DMS79 (cell line): ENCODE results near the gene CES3.
A peak's percentile ranks its signal among the peaks of the same experiment; 100 is the strongest.

Experiments
- DNase-seq: peaks from one replicate; lab custom pipeline; 2025; lab: John Stamatoyannopoulos, UW

Gene CES3

GRCh38 chr16:66961065-66961744 is at the start of gene CES3:
CES3 (plus strand) TSS chr16:66961266; CDS start chr16:66961308, 42 bp downstream.
- DNase-seq: no peak

DNA sequence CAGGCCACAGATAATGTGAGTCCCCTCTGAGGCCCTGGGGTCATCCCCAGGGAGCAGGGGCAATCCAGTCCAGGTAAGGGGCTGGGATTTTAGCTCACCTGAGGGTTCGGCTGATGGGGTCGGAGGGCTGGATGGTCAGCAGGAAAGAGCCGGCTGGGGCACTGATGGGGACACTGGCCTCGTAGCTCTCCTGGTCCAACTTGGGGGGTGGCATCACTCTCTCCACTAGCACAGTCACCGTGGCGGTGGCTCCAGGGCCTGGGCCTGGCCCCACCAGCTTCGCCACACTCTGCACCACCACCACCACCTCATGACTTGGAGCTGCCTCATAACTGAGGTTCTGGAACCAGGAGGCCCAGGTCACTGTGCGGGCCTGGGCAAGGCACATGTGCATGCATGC is 49.3 kb upstream of the CES3 start:
- no peak for DNase-seq

- DNase-seq: no peak
These were observed 48.0 kb upstream of the CES3 start for GRCh38 chr16:66913081-66913480.

GRCh38 chr16:66913711-66914110 is 47.4 kb upstream of the CES3 start:
- DNase-seq: no peak

- no peak for DNase-seq
These were observed 46.5 kb upstream of the CES3 start for GRCh38 chr16:66914541-66914940.

- DNase-seq: no peak
These were observed 46.0 kb upstream of the CES3 start for GRCh38 chr16:66915041-66915440.

GRCh38 chr16:66916518-66916917 is 44.5 kb upstream of the CES3 start:
- DNase-seq: no peak

DNA sequence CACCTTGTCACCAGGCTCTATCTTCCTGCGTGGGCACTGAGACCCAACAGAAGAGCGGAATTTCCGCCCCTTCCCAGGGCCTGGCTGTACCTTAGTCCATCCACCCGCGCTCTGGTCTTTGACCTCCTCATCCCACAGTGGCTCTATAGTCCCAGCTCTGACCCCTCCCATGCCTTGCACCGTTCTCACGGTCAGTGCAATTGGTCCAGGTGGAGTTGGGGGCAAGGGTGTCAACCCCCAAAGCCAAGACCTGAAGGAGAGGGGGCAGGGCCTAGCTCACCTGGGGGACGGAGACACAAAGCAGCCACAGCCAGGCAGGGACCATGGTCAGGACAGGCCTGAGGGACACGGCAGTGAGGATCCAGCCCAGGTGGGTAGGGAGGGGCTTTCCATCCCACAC is 43.3 kb upstream of the CES3 start:
- no peak for DNase-seq

DNA sequence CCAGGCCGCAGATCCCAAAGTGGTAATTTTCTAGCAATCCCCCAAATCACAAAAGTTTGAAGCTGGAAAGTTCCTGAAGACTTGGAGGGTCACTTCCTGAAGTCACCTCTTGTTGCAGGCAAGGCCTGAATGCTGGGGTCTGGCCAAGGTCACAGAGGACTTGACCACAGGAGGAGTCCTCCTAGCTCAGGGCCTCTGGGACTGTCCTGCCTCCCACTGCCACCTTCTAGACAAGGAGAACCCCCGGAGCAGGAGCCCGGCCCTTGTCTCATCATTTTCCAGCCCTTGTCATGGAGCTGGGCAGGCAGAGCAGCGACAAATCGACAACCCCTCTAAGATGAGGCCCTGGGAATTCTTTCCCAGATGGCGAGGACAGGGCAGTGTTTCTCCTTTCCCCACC is 42.7 kb upstream of the CES3 start:
- DNase-seq: no peak

DNA sequence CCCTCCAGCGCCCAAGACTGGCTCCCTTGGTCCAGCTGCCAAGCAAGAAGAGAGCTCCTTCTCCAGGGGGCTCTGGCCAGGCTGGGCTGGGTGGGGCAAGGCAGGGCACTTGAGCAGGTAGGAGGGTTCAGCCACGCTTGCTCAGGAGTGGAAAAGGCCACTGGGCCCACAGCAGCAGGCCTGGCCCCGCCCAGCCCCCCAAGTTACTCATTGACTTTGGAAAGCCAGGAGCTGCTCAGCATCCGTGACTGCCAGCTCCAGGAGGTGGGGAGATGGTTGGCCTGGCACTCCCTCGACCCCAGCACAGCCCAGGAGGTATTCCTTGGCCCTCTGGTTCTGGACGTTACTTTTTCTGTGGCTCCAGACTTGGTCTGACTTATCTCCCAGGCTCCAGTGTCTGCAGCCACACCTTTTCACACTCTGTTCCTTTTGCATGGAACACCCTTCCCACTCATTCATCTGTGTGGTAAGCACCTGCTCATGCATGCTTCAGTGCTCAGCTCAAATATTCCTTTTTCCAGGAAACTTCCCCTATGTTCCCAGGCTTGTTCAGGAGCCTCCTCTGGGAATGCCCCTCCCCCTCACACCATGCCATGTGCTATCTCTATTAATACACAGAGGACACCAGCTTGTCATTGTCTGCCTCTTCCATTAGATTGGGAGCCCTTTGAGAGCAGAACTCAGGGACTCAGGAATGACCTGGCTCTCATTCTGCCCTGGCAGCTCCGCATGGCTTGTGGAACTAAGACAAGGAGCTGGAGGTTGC is 42.1 kb upstream of the CES3 start, which contains the start of gene CDH16:
Gene CDH16 (minus strand): TSS at position 83 of the 766 bp plus-strand sequence. CDS start 820 bp downstream, outside the sequence.
- no peak for DNase-seq

GRCh38 chr16:66919569-66920298 is 41.3 kb upstream of the CES3 start:
- no peak for DNase-seq

GRCh38 chr16:66920299-66920590 is 40.8 kb upstream of the CES3 start:
- no peak for DNase-seq

GRCh38 chr16:66920924-66921680 is 40.0 kb upstream of the CES3 start:
- DNase-seq: no peak

DNA sequence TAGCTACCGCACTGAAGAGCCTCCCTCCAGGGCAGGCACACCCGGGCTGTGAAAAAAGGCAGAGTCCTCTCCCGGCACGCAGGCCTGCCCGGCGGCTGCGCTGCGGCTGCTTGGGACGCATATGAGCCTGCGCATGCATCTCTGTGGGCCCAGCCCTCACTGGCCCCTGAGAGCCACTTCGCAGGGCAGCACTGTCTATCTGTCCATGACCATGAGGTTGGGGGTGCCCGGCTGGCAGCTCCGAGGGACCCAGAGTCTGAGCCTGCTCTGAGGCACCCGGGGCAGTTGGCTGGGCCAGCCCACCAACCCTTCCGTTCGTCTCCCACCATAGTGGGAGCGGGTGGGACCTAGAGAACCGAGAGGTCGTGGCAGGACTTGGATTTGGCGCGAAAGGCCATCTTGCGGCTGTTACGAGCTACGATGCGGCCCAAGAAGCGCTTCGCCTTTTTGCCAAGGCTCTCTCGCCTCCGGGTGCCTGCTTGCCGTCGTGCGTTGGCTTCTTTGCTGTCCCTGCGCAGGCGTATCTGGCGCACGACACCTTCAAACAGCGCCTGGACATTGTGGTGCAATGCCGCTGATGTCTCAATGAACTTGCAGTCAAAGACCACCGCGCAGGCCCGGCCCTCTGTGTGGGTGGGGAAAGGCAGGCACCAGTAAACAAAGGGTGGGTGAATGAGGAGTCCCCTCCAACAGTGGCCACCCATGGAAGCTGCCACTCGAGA is 39.2 kb upstream of the CES3 start:
- DNase-seq: no peak

- peak; percentile 47 for DNase-seq
These were observed 37.8 kb upstream of the CES3 start for GRCh38 chr16:66923247-66923731.

GRCh38 chr16:66923866-66924265 is 37.2 kb upstream of the CES3 start:
- DNase-seq: no peak

DNA sequence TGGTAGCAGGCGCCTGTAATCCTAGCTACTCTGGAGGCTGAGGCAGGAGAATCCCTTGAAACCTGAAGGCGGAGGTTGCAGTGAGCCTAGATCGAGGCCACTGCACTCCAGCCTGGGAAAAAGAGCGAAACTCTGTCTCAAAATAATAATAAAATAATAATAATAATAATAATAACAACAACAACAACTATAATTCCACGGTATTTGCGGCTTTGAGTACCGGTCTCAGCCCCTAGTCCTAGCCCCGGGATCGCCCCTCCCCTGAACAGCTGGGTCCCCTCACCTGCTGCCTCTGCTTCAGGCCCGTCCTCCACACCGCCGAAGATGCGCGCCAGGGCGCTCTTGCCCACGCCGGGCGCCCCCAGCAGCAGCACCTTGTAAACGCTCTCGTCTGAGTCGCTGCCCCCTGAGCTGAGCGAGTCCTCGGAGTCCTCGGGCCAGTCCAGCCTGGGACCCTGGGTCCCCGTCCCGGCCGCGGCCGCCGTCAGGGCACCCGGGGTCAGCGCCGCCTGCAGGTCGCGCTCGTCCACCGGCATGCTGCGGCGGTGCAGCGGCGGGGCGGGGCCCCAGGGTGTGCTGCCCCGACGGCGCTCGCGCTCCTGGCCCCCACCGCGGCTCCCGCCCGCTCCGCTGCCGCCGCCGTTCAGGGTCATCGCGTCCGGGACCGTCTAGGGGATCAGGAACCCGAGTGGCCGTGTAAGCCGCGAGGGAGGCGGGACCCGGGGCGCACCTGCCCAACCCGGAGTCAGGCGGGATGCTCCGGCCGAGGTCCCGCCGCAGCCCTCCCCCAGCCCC is 36.3 kb upstream of the CES3 start:
- DNase-seq: no peak

DNA sequence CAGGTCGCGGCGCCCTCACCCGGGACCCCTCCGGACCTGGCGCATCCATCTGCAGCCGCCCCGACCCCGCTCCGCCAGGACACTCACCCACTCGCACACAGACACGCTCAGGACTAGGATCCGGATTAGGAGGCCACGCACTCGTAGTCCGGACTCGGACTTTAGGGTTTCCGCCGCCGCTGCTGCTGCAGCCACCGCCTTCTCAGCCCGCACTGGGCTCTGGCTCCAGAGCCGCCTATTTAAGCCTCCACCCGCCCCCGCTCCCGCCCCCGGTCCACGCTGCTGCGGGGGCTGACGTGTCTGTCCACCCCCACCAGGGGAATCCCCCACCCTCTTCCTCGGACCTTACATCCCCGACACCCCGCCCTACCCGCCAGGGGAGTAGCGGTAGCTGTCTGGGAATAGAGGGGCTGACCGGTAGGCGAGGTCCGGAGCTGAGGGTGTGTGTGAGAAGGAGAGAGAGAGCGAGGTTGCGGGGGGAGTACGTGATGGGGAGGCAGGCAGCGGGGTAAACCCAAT is 35.7 kb upstream of the CES3 start, which contains the start of gene RRAD:
Gene RRAD (minus strand): TSS at position 214 of the 519 bp plus-strand sequence. CDS start 356 bp downstream, outside the sequence.
- no peak for DNase-seq

DNA sequence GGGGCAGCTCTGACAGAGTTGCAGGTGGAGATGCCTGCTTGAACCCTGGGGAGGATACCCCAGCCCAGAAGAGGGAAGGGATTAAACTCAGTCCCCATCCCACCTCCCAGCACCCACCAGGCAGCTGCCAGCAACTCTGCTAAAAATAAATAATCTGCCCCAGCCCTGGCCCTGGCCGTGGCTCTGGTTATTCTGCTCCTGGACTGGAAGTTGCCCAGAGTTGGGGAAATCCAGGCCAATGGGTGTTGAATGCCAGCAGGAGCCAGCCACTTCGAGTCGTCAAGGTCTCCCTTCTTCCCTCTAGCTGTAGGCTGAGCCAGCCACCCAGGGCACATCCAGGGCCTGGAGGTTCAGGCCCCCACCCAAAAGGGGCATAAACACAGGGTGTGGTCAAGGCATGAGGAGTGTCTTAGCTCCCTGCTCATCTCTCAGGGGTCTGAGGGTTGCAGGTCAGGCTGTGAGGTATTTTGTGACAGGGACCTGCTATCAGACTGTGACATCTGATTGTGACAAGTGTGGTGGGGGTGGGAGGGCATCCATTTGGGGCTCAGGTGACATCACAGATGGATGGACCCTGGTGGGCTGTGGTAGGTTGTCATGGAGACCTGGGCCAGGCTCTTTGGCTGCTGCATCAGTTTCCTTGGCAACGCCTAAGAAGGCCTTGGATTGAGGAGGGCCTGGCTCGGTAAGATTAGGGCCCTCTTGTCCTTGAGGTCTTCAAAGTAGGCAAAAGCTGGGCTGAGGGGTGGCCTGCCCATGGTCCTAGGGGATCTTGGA is 34.7 kb upstream of the CES3 start:
- DNase-seq: no peak
